ENCODE data around the gene PPP2R5B.

DNA sequence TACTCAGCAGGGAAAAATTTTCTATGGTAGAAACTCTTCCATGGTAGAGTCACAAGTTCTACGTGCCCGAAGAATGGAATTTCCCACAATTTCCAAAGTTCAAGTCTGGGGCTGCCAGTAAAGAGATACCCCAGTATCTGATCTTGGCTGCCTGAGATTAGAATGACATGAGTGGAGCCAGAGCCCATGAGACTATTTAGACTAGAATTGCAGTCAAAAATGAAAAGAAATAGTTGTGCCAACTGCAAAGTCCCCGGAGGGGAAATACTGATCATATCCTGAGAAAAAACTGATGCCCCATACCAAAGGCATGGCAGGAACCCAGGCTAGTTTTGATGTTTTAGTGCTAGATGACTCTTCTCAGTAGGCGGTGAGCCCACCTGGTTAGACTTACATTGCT lies 36.2 kb downstream of the PPP2R5B start:
- TF ChIP-seq, protein P1, sequence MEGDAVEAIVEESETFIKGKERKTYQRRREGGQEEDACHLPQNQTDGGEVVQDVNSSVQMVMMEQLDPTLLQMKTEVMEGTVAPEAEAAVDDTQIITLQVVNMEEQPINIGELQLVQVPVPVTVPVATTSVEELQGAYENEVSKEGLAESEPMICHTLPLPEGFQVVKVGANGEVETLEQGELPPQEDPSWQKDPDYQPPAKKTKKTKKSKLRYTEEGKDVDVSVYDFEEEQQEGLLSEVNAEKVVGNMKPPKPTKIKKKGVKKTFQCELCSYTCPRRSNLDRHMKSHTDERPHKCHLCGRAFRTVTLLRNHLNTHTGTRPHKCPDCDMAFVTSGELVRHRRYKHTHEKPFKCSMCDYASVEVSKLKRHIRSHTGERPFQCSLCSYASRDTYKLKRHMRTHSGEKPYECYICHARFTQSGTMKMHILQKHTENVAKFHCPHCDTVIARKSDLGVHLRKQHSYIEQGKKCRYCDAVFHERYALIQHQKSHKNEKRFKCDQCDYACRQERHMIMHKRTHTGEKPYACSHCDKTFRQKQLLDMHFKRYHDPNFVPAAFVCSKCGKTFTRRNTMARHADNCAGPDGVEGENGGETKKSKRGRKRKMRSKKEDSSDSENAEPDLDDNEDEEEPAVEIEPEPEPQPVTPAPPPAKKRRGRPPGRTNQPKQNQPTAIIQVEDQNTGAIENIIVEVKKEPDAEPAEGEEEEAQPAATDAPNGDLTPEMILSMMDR (conservative IDR thresholded peaks at IDR 0.05 in 1 of 2, IDR thresholded peaks at IDR 0.05 in 1 of 2; ENCODE audit: extremely low read depth in 1 of 2, insufficient read depth in 1 of 2, low read depth in 1 of 2, low read length in 2 of 2): no peak
- no peak for TF ChIP-seq EZH2 (IDR thresholded peaks at IDR 0.05; ENCODE audit: borderline replicate concordance, low read length)

All from mammary epithelial cell (primary cell).